ENCODE data around the gene TRHDE. TPM values are rescaled to one million over a fixed set of nuclear protein-coding genes. Genes with fewer than 3 reads are reported as not detected.

The TRHDE gene
- total and polyA plus RNA-seq, 12 donors: 0.10 to 0.97 (median 0.46) TPM

- H3K27ac ChIP-seq: no peak overlapping the region
- H3K27me3 ChIP-seq: no peaks in the 10 kb centered on the region
- peaks cover 0 to 15% (median 0%) of the 10 kb centered on the region in 11 donors for H3K9me3 ChIP-seq
- no peaks in the 10 kb centered on the region for H3K4me1 ChIP-seq
- DNase-seq (no peak), ATAC-seq (no peak)
- no peaks in the 10 kb centered on the region for H3K36me3 ChIP-seq
- H3K4me3 ChIP-seq: no peak overlapping the region
- TF ChIP-seq CTCF (IDR thresholded peaks at IDR 0.05): no peak
- intact Hi-C loops (cut with DNase I): no loop called here
Measured at GRCh38 chr12:72444125-72444524, 172.0 kb downstream of the TRHDE start.

DNA sequence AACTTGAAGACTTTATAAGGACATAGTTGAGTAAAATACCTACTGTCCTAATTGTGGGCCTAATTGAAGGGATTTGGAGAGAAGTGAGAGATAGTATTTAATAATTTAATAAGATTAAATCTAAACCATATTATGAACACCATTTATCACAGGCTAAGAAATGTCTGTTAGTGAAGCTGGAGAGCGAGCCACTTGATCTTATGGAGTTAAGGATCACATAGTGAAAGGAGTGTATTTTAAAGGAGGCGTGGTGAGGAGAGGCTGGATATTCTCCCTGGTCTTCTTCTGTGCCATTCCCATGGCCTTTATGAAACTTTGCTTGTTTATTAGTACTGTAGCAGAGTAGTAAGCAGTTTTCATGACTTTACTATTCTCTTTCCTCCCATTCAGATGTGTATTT lies 172.4 kb downstream of the TRHDE start:
- Histone ChIP-seq H3K4me1 (no peaks in the 10 kb centered on the region), H3K9me3 (peaks cover 0 to 10% (median 0%) of the 10 kb centered on the region in 11 donors), H3K36me3 (no peaks in the 10 kb centered on the region), H3K27ac (no peak overlapping the region), H3K4me3 (no peak overlapping the region), H3K27me3 (no peaks in the 10 kb centered on the region)
- WGBS, 2 donors: 75 to 79% methylated on average over 2 of the region's 2 CpGs
- ATAC-seq (no peak), DNase-seq (no peak)
- intact Hi-C loops (cut with DNase I): no loop called here
- no peak for TF ChIP-seq CTCF (IDR thresholded peaks at IDR 0.05)

DNA sequence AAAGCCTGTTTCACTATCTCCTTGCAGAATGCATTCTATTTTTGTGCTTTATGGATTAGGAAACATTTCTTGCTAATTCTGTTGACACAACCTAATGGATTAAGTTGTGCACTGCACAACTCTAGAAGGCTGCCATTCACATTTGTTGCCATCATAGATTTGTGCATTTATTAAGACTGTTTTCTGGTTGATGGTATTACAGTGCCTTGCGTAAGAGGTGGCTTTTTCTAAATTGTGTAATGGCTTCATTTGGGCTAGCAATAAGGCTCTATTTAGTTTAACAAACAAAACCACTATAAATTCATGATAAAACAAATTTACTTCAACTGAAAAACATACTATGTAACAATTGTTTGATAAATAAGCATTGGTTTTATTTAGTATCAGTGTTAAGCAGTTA lies 175.9 kb downstream of the TRHDE start:
- Histone ChIP-seq H3K27me3 (no peaks in the 10 kb centered on the region), H3K36me3 (no peaks in the 10 kb centered on the region), H3K4me3 (no peak overlapping the region), H3K9me3 (peaks cover 0 to 24% (median 0%) of the 10 kb centered on the region in 11 donors), H3K27ac (no peak overlapping the region), H3K4me1 (no peaks in the 10 kb centered on the region)
- no peak for DNase-seq
- no peak for ATAC-seq
- TF ChIP-seq CTCF (IDR thresholded peaks at IDR 0.05): no peak
- 90 to 96% methylated on average over 1 of the region's 1 CpG for WGBS, 2 donors
- intact Hi-C loops (cut with DNase I): no loop called here

- Histone ChIP-seq H3K4me3 (no peak overlapping the region), H3K27me3 (no peaks in the 10 kb centered on the region), H3K9me3 (peaks cover 0 to 31% (median 0%) of the 10 kb centered on the region in 11 donors), H3K4me1 (no peaks in the 10 kb centered on the region), H3K36me3 (no peaks in the 10 kb centered on the region), H3K27ac (no peak overlapping the region)
- DNase-seq (no peak), ATAC-seq (no peak)
- TF ChIP-seq CTCF (IDR thresholded peaks at IDR 0.05): no peak
- 62 to 76% methylated on average over 2 of the region's 2 CpGs for WGBS, 2 donors
- intact Hi-C loops (cut with DNase I): no loop called here
Measured at GRCh38 chr12:72448805-72449204, 176.6 kb downstream of the TRHDE start.

DNA sequence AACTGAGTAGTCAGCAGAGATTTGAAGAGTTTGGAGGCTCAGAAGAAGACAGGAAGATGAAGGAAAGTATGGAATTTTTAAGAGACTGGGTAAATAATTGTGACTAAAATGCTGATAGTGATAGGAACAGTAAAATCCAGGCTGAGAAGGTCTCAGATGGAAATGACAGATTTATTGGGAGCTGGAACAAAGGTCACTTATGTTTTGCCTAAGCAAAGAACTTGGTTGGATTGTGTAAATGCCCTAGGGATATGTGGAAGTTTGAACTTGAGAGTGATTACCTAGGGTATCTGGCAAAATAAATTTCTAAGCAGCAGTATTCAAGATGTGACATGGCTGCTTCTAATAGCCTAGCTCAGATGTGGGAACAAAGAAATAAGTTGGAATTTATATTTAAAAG lies 180.9 kb downstream of the TRHDE start:
- H3K4me3 ChIP-seq: no peak overlapping the region
- no peak for DNase-seq

More for the DNA sequence above, 180.9 kb downstream of the TRHDE start:
- no peaks in the 10 kb centered on the region for H3K36me3 ChIP-seq
- no peak for TF ChIP-seq CTCF (IDR thresholded peaks at IDR 0.05)
- intact Hi-C loops (cut with DNase I): no loop called here
- no peaks in the 10 kb centered on the region for H3K4me1 ChIP-seq
- no peaks in the 10 kb centered on the region for H3K27me3 ChIP-seq
- peaks cover 0 to 26% (median 0%) of the 10 kb centered on the region in 11 donors for H3K9me3 ChIP-seq
- no peak overlapping the region for H3K27ac ChIP-seq
- no peak for ATAC-seq

Data from heart right ventricle (tissue), 16 donors.